ENCODE measurements around the gene PLK3.
A peak's percentile ranks its signal among the peaks of the same experiment; 100 is the strongest.
"Not testable (repeated sequence)": the region's sequence is repeated elsewhere in the genome, so short reads cannot be mapped to it uniquely, and the experiment has no call there.

PLK3 gene

GRCh38 chr1:44815926-44816325 is 15.7 kb downstream of the PLK3 start:
- not testable (repeated sequence) for H3K27me3 ChIP-seq (replicated peaks; ENCODE audit: control insufficient read depth, insufficient read depth, low read length); H3K4me3 ChIP-seq (ENCODE audit: low read length); H3K9me3 ChIP-seq (ENCODE audit: control insufficient read depth, low read length); DNase-seq (ENCODE audit: low read depth); H3K36me3 ChIP-seq (ENCODE audit: control insufficient read depth, insufficient read depth, low read length, severe bottlenecking)
- H3K9ac ChIP-seq (ENCODE audit: low read length): peak overlapping the region; percentile 53
- peaks cover 38% of the 10 kb centered on the region for H3K4me1 ChIP-seq (ENCODE audit: control insufficient read depth, insufficient read depth, low read length)

- no peak for DNase-seq (ENCODE audit: low read depth)
- H3K9me3 ChIP-seq (ENCODE audit: control insufficient read depth, low read length): no peaks in the 10 kb centered on the region
- H3K9ac ChIP-seq (ENCODE audit: low read length): no peak overlapping the region
- H3K27me3 ChIP-seq (replicated peaks; ENCODE audit: control insufficient read depth, insufficient read depth, low read length): no peaks in the 10 kb centered on the region
- H3K4me1 ChIP-seq (ENCODE audit: control insufficient read depth, insufficient read depth, low read length): peaks cover 26% of the 10 kb centered on the region
- H3K4me3 ChIP-seq (ENCODE audit: low read length): no peak overlapping the region
- H3K36me3 ChIP-seq (ENCODE audit: control insufficient read depth, insufficient read depth, low read length, severe bottlenecking): no peaks in the 10 kb centered on the region
Measured at GRCh38 chr1:44817307-44817706, 17.1 kb downstream of the PLK3 start.

- Histone ChIP-seq H3K9ac (ENCODE audit: low read length) (no peak overlapping the region), H3K4me1 (ENCODE audit: control insufficient read depth, insufficient read depth, low read length) (peaks cover 26% of the 10 kb centered on the region), H3K27me3 (replicated peaks; ENCODE audit: control insufficient read depth, insufficient read depth, low read length) (no peaks in the 10 kb centered on the region), H3K36me3 (ENCODE audit: control insufficient read depth, insufficient read depth, low read length, severe bottlenecking) (no peaks in the 10 kb centered on the region), H3K9me3 (ENCODE audit: control insufficient read depth, low read length) (no peaks in the 10 kb centered on the region), H3K4me3 (ENCODE audit: low read length) (no peak overlapping the region)
- DNase-seq (ENCODE audit: low read depth): no peak
Measured at GRCh38 chr1:44817771-44818495, 17.8 kb downstream of the PLK3 start.

- peaks cover 26% of the 10 kb centered on the region for H3K4me1 ChIP-seq (ENCODE audit: control insufficient read depth, insufficient read depth, low read length)
- H3K9me3 ChIP-seq (ENCODE audit: control insufficient read depth, low read length): no peaks in the 10 kb centered on the region
- H3K4me3 ChIP-seq (ENCODE audit: low read length): peak overlapping the region; percentile 82
- peak; percentile 75 for DNase-seq (ENCODE audit: low read depth)
- H3K27me3 ChIP-seq (replicated peaks; ENCODE audit: control insufficient read depth, insufficient read depth, low read length): no peaks in the 10 kb centered on the region
- H3K9ac ChIP-seq (ENCODE audit: low read length): peak overlapping the region; percentile 97
- H3K36me3 ChIP-seq (ENCODE audit: control insufficient read depth, insufficient read depth, low read length, severe bottlenecking): no peaks in the 10 kb centered on the region
Measured at GRCh38 chr1:44819196-44819607, 19.0 kb downstream of the PLK3 start.

- no peaks in the 10 kb centered on the region for H3K27me3 ChIP-seq (replicated peaks; ENCODE audit: control insufficient read depth, insufficient read depth, low read length)
- peak overlapping the region; percentile 97 for H3K9ac ChIP-seq (ENCODE audit: low read length)
- no peaks in the 10 kb centered on the region for H3K9me3 ChIP-seq (ENCODE audit: control insufficient read depth, low read length)
- H3K4me3 ChIP-seq (ENCODE audit: low read length): peak overlapping the region; percentile 82
- H3K36me3 ChIP-seq (ENCODE audit: control insufficient read depth, insufficient read depth, low read length, severe bottlenecking): no peaks in the 10 kb centered on the region
- peaks cover 26% of the 10 kb centered on the region for H3K4me1 ChIP-seq (ENCODE audit: control insufficient read depth, insufficient read depth, low read length)
- peak; percentile 90 for DNase-seq (ENCODE audit: low read depth)
Measured at GRCh38 chr1:44819608-44820327, 19.6 kb downstream of the PLK3 start.

GRCh38 chr1:44820328-44821239 is 20.4 kb downstream of the PLK3 start:
- no peak for DNase-seq (ENCODE audit: low read depth)
- Histone ChIP-seq H3K9me3 (ENCODE audit: control insufficient read depth, low read length) (no peaks in the 10 kb centered on the region), H3K4me3 (ENCODE audit: low read length) (peak overlapping the region; percentile 82), H3K4me1 (ENCODE audit: control insufficient read depth, insufficient read depth, low read length) (peaks cover 18% of the 10 kb centered on the region), H3K36me3 (ENCODE audit: control insufficient read depth, insufficient read depth, low read length, severe bottlenecking) (no peaks in the 10 kb centered on the region), H3K9ac (ENCODE audit: low read length) (peak overlapping the region; percentile 97), H3K27me3 (replicated peaks; ENCODE audit: control insufficient read depth, insufficient read depth, low read length) (no peaks in the 10 kb centered on the region)

- H3K4me1 ChIP-seq (ENCODE audit: control insufficient read depth, insufficient read depth, low read length): peaks cover 16% of the 10 kb centered on the region
- H3K9ac ChIP-seq (ENCODE audit: low read length): no peak overlapping the region
- no peak overlapping the region for H3K4me3 ChIP-seq (ENCODE audit: low read length)
- H3K27me3 ChIP-seq (replicated peaks; ENCODE audit: control insufficient read depth, insufficient read depth, low read length): no peaks in the 10 kb centered on the region
- no peak for DNase-seq (ENCODE audit: low read depth)
- H3K9me3 ChIP-seq (ENCODE audit: control insufficient read depth, low read length): no peaks in the 10 kb centered on the region
- H3K36me3 ChIP-seq (ENCODE audit: control insufficient read depth, insufficient read depth, low read length, severe bottlenecking): no peaks in the 10 kb centered on the region
Measured at GRCh38 chr1:44821240-44821715, 21.1 kb downstream of the PLK3 start.

- no peak for DNase-seq (ENCODE audit: low read depth)
- H3K36me3 ChIP-seq (ENCODE audit: control insufficient read depth, insufficient read depth, low read length, severe bottlenecking): no peaks in the 10 kb centered on the region
- no peaks in the 10 kb centered on the region for H3K27me3 ChIP-seq (replicated peaks; ENCODE audit: control insufficient read depth, insufficient read depth, low read length)
- H3K4me1 ChIP-seq (ENCODE audit: control insufficient read depth, insufficient read depth, low read length): peaks cover 19% of the 10 kb centered on the region
- no peak overlapping the region for H3K9ac ChIP-seq (ENCODE audit: low read length)
- no peaks in the 10 kb centered on the region for H3K9me3 ChIP-seq (ENCODE audit: control insufficient read depth, low read length)
- H3K4me3 ChIP-seq (ENCODE audit: low read length): no peak overlapping the region
Measured at GRCh38 chr1:44822131-44822701, 22.0 kb downstream of the PLK3 start.

- no peaks in the 10 kb centered on the region for H3K27me3 ChIP-seq (replicated peaks; ENCODE audit: control insufficient read depth, insufficient read depth, low read length)
- no peak overlapping the region for H3K9ac ChIP-seq (ENCODE audit: low read length)
- no peaks in the 10 kb centered on the region for H3K9me3 ChIP-seq (ENCODE audit: control insufficient read depth, low read length)
- H3K4me3 ChIP-seq (ENCODE audit: low read length): no peak overlapping the region
- H3K4me1 ChIP-seq (ENCODE audit: control insufficient read depth, insufficient read depth, low read length): peaks cover 19% of the 10 kb centered on the region
- DNase-seq (ENCODE audit: low read depth): no peak
- no peaks in the 10 kb centered on the region for H3K36me3 ChIP-seq (ENCODE audit: control insufficient read depth, insufficient read depth, low read length, severe bottlenecking)
Measured at GRCh38 chr1:44822981-44823451, 22.8 kb downstream of the PLK3 start.

GRCh38 chr1:44824392-44824791 is 24.2 kb downstream of the PLK3 start:
- not testable (repeated sequence) for DNase-seq (ENCODE audit: low read depth); H3K27me3 ChIP-seq (replicated peaks; ENCODE audit: control insufficient read depth, insufficient read depth, low read length); H3K9ac ChIP-seq (ENCODE audit: low read length); H3K9me3 ChIP-seq (ENCODE audit: control insufficient read depth, low read length); H3K36me3 ChIP-seq (ENCODE audit: control insufficient read depth, insufficient read depth, low read length, severe bottlenecking); H3K4me3 ChIP-seq (ENCODE audit: low read length)
- H3K4me1 ChIP-seq (ENCODE audit: control insufficient read depth, insufficient read depth, low read length): peaks cover 16% of the 10 kb centered on the region

All from adipocyte (in vitro differentiated cells).